ENCODE results near the gene DNASE1L1. TPM values are rescaled to one million over a fixed set of nuclear protein-coding genes. Genes with fewer than 3 reads are reported as not detected.

The DNASE1L1 gene
- total RNA-seq, 1 donor from 2014 or later = 134 TPM

DNA sequence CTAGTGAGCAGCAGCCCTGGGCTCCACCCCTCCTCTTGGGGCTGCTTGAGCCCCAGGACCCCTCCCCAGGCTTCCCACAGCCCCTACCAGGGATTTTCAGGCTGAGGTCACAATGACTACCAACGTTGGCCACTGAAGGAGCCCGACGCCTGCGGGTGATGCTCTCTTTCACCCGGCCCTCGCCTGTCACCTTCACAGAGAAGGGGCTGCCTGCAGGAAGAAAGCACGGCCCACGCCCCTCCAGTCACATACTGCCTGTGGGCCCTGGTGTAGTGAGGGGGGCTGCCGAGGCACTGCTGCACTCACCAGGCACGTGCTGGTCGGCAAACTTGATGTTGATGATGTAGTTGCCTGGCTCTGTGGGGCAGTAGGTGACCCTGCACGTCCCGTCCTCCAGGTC lies 56.6 kb downstream of the DNASE1L1 start:
- no peak for DNase-seq (ENCODE audit: low read depth, low spot score)

DNA sequence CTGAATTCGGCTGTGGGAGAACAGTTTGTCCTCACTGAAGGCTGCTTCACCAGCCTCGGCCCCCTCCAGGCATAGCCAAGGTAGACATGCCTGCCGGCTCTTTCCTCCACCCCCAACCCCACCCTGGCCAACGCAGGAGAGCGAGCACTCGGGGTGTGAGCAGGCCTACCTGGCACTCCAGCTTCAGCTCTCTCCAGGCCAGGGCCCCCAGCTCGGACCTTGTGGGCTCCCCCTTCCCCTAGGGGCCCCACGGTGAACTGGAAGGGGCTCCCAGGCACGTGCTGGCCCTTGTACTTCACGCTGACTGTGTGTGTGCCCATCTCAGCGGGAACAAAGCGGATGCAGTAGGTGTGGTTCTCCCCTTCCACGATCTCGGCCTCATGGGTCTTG lies 57.0 kb downstream of the DNASE1L1 start:
- no peak for DNase-seq (ENCODE audit: low read depth, low spot score)

Other genes starting within 250 kb of the DNASE1L1 start
- not detected in 2 replicates for gene OPN1MW, start 226.7 kb downstream of the DNASE1L1 start, total RNA-seq
- gene OPN1MW2, start 189.5 kb downstream of the DNASE1L1 start, total RNA-seq = not detected in 2 replicates
- gene OPN1MW3, start 151.7 kb downstream of the DNASE1L1 start, total RNA-seq = not detected in 2 replicates
- gene TEX28, start 114.1 kb downstream of the DNASE1L1 start, total RNA-seq = not detected in 2 replicates
- gene TKTL1, start 113.5 kb downstream of the DNASE1L1 start, total RNA-seq = not detected in 2 replicates
- gene FLNA, start 34.6 kb downstream of the DNASE1L1 start, total RNA-seq = 1,775 and 2,557 TPM in 2 replicates
- 20.1 and 23.5 TPM in 2 replicates for gene EMD, start 30.0 kb downstream of the DNASE1L1 start, total RNA-seq
- 1,825 and 3,241 TPM in 2 replicates for gene RPL10, start 10.9 kb downstream of the DNASE1L1 start, total RNA-seq
- gene TAFAZZIN, start 2.3 kb upstream of the DNASE1L1 start, total RNA-seq = 17.7 and 18.6 TPM in 2 replicates
- gene ATP6AP1, start 19.4 kb upstream of the DNASE1L1 start, total RNA-seq = 66.5 and 104 TPM in 2 replicates
- 48.3 and 56.0 TPM in 2 replicates for gene GDI1, start 27.9 kb upstream of the DNASE1L1 start, total RNA-seq
- 82.1 and 86.7 TPM in 2 replicates for gene FAM50A, start 34.9 kb upstream of the DNASE1L1 start, total RNA-seq
- 6.9 and 10.9 TPM in 2 replicates for gene PLXNA3, start 49.0 kb upstream of the DNASE1L1 start, total RNA-seq
- 12.5 and 13.0 TPM in 2 replicates for gene LAGE3, start 70.0 kb upstream of the DNASE1L1 start, total RNA-seq
- gene UBL4A, start 77.4 kb upstream of the DNASE1L1 start, total RNA-seq = 47.5 and 56.1 TPM in 2 replicates
- gene SLC10A3, start 81.4 kb upstream of the DNASE1L1 start, total RNA-seq = 12.5 and 14.3 TPM in 2 replicates
- gene FAM3A, start 107.0 kb upstream of the DNASE1L1 start, total RNA-seq = 21.4 and 23.2 TPM in 2 replicates
- 67.9 and 73.6 TPM in 2 replicates for gene G6PD, start 137.6 kb upstream of the DNASE1L1 start, total RNA-seq
- 19.0 and 19.2 TPM in 2 replicates for gene IKBKG, start 138.4 kb upstream of the DNASE1L1 start, total RNA-seq
- gene CTAG1A, start 175.9 kb upstream of the DNASE1L1 start, total RNA-seq = not detected in 2 replicates
- not detected in 2 replicates for gene CTAG1B, start 210.0 kb upstream of the DNASE1L1 start, total RNA-seq
- gene CTAG2, start 244.3 kb upstream of the DNASE1L1 start, total RNA-seq = not detected in 2 replicates

Data from pulmonary artery endothelial cell (primary cell).